C4-2B (cell line): ENCODE data around the gene OLFM1.

Source experiments
- CTCF ChIP-seq: fragments of 450-650 bp; conservative IDR thresholded peaks from 2 replicates; pipeline ENCODE4 v1.5.1; 2017; ENCODE audit warnings: mild to moderate bottlenecking
- ZFX ChIP-seq: fragments of 450-650 bp; IDR thresholded peaks from 2 replicates; pipeline ENCODE4 v1.6.1; 2017

- TF ChIP-seq CTCF (no peak), ZFX (no peak)
Observed at GRCh38 chr9:135077497-135078200, 9.8 kb upstream of the OLFM1 start.
